Measurements from ENCODE around the gene RIOK1. TPM values are rescaled to one million over a fixed set of nuclear protein-coding genes. Genes with fewer than 3 reads are reported as not detected.

Gene RIOK1
- total RNA-seq, 4 donors from 2014 or later = 11.3 to 17.5 (median 15.8) TPM

DNA sequence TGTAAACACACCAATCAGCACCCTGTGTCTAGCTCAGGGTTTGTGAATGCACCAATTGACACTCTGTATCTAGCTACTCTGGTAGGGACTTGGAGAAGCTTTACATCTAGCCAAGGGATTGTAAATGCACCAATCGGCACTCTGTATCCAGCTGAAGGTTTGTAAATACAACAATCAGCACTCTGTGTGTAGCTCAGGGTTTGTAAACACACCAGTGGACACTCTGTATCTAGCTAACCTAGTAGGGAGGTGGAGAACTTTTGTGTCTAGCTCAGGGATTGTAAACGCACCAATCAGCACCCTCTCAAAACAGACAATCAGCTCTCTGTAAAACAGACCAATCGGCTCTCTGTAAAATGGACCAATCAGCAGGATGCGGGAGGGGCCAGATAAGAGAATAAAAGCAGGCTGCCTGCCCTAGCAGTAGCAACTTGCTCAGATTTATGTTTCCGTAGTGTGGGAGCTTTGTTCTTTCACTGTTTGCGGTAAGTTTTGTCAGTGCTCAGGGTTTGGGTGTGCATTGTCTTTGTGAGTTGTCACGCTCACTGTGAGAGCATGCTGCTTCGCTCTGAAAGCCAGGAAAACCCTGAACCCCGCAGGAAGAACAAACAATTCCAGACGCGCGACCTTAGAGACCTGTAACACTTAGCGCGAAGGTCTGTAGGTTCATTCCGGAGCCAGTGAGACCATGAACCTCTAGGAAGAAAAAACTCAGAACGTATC is 37.0 kb downstream of the RIOK1 start:
- WGBS, 2 donors = 85 to 87% methylated on average over 16 of the region's 16 CpGs
- no peak overlapping the region for H3K4me3 ChIP-seq (replicated peaks in 1 of 3)
- intact Hi-C loops (cut with DNase I) = loop anchor here (10.0 kb wide), 2 partner anchors 158 to 188 kb away; no protein-coding TSS in a partner anchor

DNA sequence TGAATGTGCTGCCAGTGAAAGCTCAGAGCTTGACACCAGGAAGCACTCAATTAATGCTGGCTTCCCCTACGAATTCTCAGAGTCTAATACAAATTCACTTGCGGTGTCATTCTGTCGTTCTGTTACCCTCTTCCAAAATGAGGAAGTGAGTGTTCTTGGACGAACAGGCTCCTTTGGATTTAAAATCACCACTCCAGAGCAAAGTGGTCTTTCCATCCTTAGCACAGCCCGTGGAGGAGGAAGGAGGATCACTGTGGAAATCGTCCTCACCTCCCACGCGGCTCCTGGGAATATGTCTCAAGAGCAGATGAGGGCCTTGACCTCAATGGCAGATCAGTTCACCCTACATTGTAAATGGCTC is 41.7 kb downstream of the RIOK1 start:
- no peaks in the 10 kb centered on the region for H3K4me1 ChIP-seq
- intact Hi-C loops (cut with DNase I) = no loop called here
- H3K4me3 ChIP-seq (replicated peaks in 1 of 3) = no peak overlapping the region
- no peak for DNase-seq
- no peak for TF ChIP-seq POLR2A (IDR thresholded peaks at IDR 0.05)
- TF ChIP-seq, protein P1, sequence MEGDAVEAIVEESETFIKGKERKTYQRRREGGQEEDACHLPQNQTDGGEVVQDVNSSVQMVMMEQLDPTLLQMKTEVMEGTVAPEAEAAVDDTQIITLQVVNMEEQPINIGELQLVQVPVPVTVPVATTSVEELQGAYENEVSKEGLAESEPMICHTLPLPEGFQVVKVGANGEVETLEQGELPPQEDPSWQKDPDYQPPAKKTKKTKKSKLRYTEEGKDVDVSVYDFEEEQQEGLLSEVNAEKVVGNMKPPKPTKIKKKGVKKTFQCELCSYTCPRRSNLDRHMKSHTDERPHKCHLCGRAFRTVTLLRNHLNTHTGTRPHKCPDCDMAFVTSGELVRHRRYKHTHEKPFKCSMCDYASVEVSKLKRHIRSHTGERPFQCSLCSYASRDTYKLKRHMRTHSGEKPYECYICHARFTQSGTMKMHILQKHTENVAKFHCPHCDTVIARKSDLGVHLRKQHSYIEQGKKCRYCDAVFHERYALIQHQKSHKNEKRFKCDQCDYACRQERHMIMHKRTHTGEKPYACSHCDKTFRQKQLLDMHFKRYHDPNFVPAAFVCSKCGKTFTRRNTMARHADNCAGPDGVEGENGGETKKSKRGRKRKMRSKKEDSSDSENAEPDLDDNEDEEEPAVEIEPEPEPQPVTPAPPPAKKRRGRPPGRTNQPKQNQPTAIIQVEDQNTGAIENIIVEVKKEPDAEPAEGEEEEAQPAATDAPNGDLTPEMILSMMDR (IDR thresholded peaks at IDR 0.05) = no peak
- H3K27ac ChIP-seq = no peak overlapping the region
- H3K36me3 ChIP-seq = no peaks in the 10 kb centered on the region
- no peaks in the 10 kb centered on the region for H3K9me3 ChIP-seq
- H3K27me3 ChIP-seq = no peaks in the 10 kb centered on the region
- 76 to 78% methylated on average over 8 of the region's 8 CpGs for WGBS, 2 donors

More for the DNA sequence above, 37.0 kb downstream of the RIOK1 start:
- H3K4me1 ChIP-seq = no peaks in the 10 kb centered on the region
- DNase-seq = no peak
- H3K9me3 ChIP-seq = no peaks in the 10 kb centered on the region
- no peak overlapping the region for H3K27ac ChIP-seq
- TF ChIP-seq POLR2A (IDR thresholded peaks at IDR 0.05) = no peak
- TF ChIP-seq, protein P1 (IDR thresholded peaks at IDR 0.05) = no peak
- H3K36me3 ChIP-seq = no peaks in the 10 kb centered on the region
- no peaks in the 10 kb centered on the region for H3K27me3 ChIP-seq

DNA sequence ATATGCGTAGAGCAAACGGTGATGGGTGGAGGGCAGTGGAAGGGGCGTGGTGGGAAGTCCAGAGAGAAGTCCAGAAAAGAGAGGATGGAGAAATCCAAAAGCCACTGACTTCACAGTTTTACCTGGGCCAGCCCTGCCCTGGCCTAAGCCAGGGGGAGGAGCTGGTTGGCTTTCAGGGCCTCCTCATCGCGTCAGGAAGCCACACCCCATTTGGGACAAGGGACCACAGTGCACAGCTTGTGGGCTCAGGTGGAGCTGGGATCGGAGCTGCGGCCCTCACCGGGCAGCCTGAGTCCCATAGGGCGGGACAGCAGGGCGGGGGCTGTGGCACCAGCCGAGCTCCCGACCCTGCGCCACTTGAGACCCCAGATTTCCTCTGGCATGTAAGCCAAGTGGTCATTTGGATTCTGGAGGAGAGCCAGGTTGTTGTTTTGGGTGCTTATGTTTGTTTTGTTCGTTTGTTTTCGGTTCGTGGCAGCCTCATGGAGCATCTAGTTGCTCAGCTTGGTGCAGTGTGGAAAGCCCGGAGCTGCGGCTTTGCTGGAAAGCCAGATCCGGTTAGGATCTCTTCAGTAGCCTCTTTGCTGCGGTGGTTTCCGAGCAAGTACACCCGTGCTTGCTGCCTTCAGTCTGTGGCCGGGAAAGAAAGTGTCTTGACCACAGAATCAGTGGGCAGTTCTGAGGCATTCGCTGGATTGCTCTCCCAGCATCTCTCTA is 42.2 kb downstream of the RIOK1 start:
- Histone ChIP-seq H3K36me3 (no peaks in the 10 kb centered on the region), H3K27me3 (no peaks in the 10 kb centered on the region), H3K27ac (no peak overlapping the region), H3K9me3 (no peaks in the 10 kb centered on the region), H3K4me3 (replicated peaks in 1 of 3) (no peak overlapping the region), H3K4me1 (no peaks in the 10 kb centered on the region)
- intact Hi-C loops (cut with DNase I) = no loop called here
- 28 to 30% methylated on average over 17 to 18 of the region's 24 CpGs for WGBS, 2 donors
- TF ChIP-seq, protein P1 (IDR thresholded peaks at IDR 0.05) = no peak
- no peak for TF ChIP-seq POLR2A (IDR thresholded peaks at IDR 0.05)
- DNase-seq = peak; percentile 63 to 66

DNA sequence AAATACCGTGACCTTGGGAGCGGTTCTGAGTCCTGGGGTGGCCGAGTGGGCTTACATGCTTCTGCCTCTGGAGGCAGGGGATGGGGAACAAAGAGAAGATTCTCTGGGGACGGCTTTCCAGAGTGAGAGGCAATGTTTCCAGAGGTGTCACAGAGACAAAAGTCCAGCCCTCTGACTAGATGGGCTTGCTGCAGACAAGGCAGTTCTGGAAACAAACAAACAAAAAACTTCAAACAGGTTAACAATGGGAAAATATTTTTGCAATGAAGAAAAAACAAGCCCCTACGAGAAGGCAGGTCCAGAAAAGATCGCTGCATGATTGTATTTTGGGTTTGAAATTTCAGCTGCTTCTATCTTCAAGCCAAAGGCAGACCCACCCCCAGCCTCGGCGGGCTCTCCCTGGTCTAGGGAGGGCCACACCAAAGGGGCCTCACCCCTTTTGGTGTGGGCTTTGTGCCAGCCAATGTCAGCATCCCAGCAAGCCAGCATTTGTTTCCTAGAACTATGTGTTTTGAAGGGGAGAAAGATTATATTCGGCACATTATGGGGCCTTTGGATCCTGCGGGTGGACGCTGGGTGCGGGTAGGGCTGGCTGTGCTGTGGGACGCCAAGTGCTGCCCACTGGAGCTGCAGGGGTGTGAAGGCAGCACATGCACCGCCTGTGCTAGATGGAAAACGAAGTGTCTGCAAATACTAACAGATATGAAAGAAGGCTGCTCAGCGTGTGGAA is 42.9 kb downstream of the RIOK1 start:
- TF ChIP-seq, protein P1 (IDR thresholded peaks at IDR 0.05) = no peak
- TF ChIP-seq POLR2A (IDR thresholded peaks at IDR 0.05) = no peak
- Histone ChIP-seq H3K27ac (no peak overlapping the region), H3K4me3 (replicated peaks in 1 of 3) (no peak overlapping the region), H3K4me1 (no peaks in the 10 kb centered on the region), H3K9me3 (no peaks in the 10 kb centered on the region), H3K27me3 (no peaks in the 10 kb centered on the region), H3K36me3 (no peaks in the 10 kb centered on the region)
- WGBS, 2 donors = 79 to 81% methylated on average over 16 of the region's 16 CpGs
- no peak for DNase-seq
- intact Hi-C loops (cut with DNase I) = no loop called here
